OCI-LY7 (cell line): ENCODE results near the gene TULP1. TPM values are rescaled to one million over a fixed set of nuclear protein-coding genes. Genes with fewer than 3 reads are reported as not detected.

Experiments used
- BruUV-seq: library from RNA; stranded (reverse); fragments of 400-500 nt; replicated peaks from 2 replicates; lab custom pipeline; 2021; lab: Mats Ljungman, UMichigan
- CTCF ChIA-PET: fragments of 300-600 bp; sonication (Branson Sonifier 250); formaldehyde crosslinking; loops from one replicate; lab custom pipeline; 2022; ENCODE audit warnings: antibody characterized with exemption; ENCODE audit not compliant: unreplicated experiment; lab: Charles Lee
- POLR2A ChIA-PET: fragments of 300-600 bp; sonication (Branson Sonifier 250); formaldehyde crosslinking; loops from one replicate; lab custom pipeline; 2022; ENCODE audit warnings: antibody characterized with exemption; lab: Charles Lee
- DNase-seq: peaks from one replicate; pipeline ENCODE4 v3.0.0-alpha.2; 2015; ENCODE audit warnings: low spot score
- H2AFZ ChIP-seq: fragments of 200-600 bp; sonication (generic), shearing (Covaris generic); 2 replicates; pipeline ENCODE4 v1.6.1; 2014; ENCODE audit warnings: mild to moderate bottlenecking, antibody characterized with exemption, low read length, moderate library complexity
- H3K27ac ChIP-seq: fragments of 200-600 bp; sonication (generic); 2 replicates; pipeline ENCODE4 v1.5.1; 2014; ENCODE audit warnings: mixed run types, low read depth, mild to moderate bottlenecking, moderate library complexity, low read length, inconsistent platforms; ENCODE audit not compliant: poor library complexity, severe bottlenecking
- H3K36me3 ChIP-seq: fragments of 200-600 bp; sonication (generic); 2 replicates; pipeline ENCODE4 v1.6.1; 2014; ENCODE audit warnings: mild to moderate bottlenecking, antibody characterized with exemption, low read length, moderate library complexity, mixed read lengths; ENCODE audit not compliant: insufficient read depth
- H3K4me1 ChIP-seq: fragments of 200-600 bp; sonication (generic); 2 replicates; pipeline ENCODE4 v1.5.1; 2014; ENCODE audit warnings: mild to moderate bottlenecking, low read length; ENCODE audit not compliant: insufficient read depth, poor library complexity, severe bottlenecking
- H3K4me2 ChIP-seq: fragments of 200-600 bp; sonication (generic); 2 replicates; pipeline ENCODE4 v1.6.1; 2014; ENCODE audit warnings: mild to moderate bottlenecking, low read length
- H3K4me3 ChIP-seq: fragments of 200-600 bp; sonication (generic); 2 replicates; pipeline ENCODE4 v1.5.1; 2014; ENCODE audit warnings: mild to moderate bottlenecking, low read depth, low read length; ENCODE audit not compliant: poor library complexity, severe bottlenecking
- H3K79me2 ChIP-seq: fragments of 200-600 bp; sonication (generic); 2 replicates; pipeline ENCODE4 v1.6.1; 2016; ENCODE audit warnings: low read depth, mild to moderate bottlenecking, low read length, moderate library complexity, mixed read lengths; ENCODE audit not compliant: insufficient read depth
- H3K9me2 ChIP-seq: fragments of 200-600 bp; sonication (generic); 2 replicates; pipeline ENCODE4 v1.6.1; 2016; ENCODE audit warnings: mild to moderate bottlenecking, low read length, mixed read lengths; ENCODE audit not compliant: insufficient read depth
- H3K9me3 ChIP-seq: fragments of 200-600 bp; sonication (generic); 2 replicates; pipeline ENCODE4 v1.6.1; 2014; ENCODE audit warnings: mild to moderate bottlenecking, mixed run types, low read length, mixed read lengths
- H4K20me1 ChIP-seq: fragments of 200-600 bp; sonication (generic); 2 replicates; pipeline ENCODE4 v1.6.1; 2014; ENCODE audit warnings: mild to moderate bottlenecking, antibody characterized with exemption, low read length, moderate library complexity, mixed read lengths; ENCODE audit not compliant: insufficient read depth
- EZH2phosphoT487 ChIP-seq: fragments of 200-600 bp; sonication (generic); IDR thresholded peaks from 2 replicates; pipeline ENCODE4 v1.6.1; 2018; ENCODE audit warnings: low read depth, borderline replicate concordance, mild to moderate bottlenecking, mixed run types, antibody characterized with exemption, low read length, moderate library complexity, mixed read lengths
- intact Hi-C: fragments of 100-400 bp; cut with micrococcal nuclease; formaldehyde crosslinking; loops from one replicate; pipeline ENCODE4 v1.10.0; 2022; ENCODE audit not compliant: unreplicated experiment
- total RNA-seq, 2 experiments: library from RNA; depleted of rRNA in 1 of 2; stranded (reverse); fragments of >200 nt in 1 of 2; shearing (Covaris generic) in 1 of 2; gene quantifications; 2 replicates each; pipeline ENCODE4 v1.2.3, GENCODE V29; 2014 to 2022
- TF ChIP-seq, protein P1 (sequence below): fragments of 200-600 bp; sonication (generic); conservative IDR thresholded peaks from 2 replicates; pipeline ENCODE4 v1.5.1; 2014; ENCODE audit warnings: mild to moderate bottlenecking, antibody characterized with exemption, low read length, moderate library complexity, mixed read lengths

The TULP1 gene
- total RNA-seq, 2 experiments from 2014 or later = not detected

- TF ChIP-seq EZH2phosphoT487 = no peak
- TF ChIP-seq, protein P1, sequence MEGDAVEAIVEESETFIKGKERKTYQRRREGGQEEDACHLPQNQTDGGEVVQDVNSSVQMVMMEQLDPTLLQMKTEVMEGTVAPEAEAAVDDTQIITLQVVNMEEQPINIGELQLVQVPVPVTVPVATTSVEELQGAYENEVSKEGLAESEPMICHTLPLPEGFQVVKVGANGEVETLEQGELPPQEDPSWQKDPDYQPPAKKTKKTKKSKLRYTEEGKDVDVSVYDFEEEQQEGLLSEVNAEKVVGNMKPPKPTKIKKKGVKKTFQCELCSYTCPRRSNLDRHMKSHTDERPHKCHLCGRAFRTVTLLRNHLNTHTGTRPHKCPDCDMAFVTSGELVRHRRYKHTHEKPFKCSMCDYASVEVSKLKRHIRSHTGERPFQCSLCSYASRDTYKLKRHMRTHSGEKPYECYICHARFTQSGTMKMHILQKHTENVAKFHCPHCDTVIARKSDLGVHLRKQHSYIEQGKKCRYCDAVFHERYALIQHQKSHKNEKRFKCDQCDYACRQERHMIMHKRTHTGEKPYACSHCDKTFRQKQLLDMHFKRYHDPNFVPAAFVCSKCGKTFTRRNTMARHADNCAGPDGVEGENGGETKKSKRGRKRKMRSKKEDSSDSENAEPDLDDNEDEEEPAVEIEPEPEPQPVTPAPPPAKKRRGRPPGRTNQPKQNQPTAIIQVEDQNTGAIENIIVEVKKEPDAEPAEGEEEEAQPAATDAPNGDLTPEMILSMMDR = no peak
- no peak overlapping the region for H2AFZ ChIP-seq
- H4K20me1 ChIP-seq = no peaks in the 10 kb centered on the region
- intact Hi-C loops = no loop called here
- DNase-seq = no peak
- no peaks in the 10 kb centered on the region for H3K4me1 ChIP-seq
- CTCF ChIA-PET = no interaction called here
- H3K4me3 ChIP-seq = no peak overlapping the region
- H3K9me3 ChIP-seq = no peaks in the 10 kb centered on the region
- no peaks in the 10 kb centered on the region for H3K36me3 ChIP-seq
- H3K9me2 ChIP-seq = no peaks in the 10 kb centered on the region
- H3K4me2 ChIP-seq = no peak overlapping the region
- POLR2A ChIA-PET = no interaction called here
- no peak overlapping the region for H3K27ac ChIP-seq
- no TSS peak for BruUV-seq
- no peaks in the 10 kb centered on the region for H3K79me2 ChIP-seq
These were observed 27.3 kb downstream of the TULP1 start for GRCh38 chr6:35485402-35485877.

DNA sequence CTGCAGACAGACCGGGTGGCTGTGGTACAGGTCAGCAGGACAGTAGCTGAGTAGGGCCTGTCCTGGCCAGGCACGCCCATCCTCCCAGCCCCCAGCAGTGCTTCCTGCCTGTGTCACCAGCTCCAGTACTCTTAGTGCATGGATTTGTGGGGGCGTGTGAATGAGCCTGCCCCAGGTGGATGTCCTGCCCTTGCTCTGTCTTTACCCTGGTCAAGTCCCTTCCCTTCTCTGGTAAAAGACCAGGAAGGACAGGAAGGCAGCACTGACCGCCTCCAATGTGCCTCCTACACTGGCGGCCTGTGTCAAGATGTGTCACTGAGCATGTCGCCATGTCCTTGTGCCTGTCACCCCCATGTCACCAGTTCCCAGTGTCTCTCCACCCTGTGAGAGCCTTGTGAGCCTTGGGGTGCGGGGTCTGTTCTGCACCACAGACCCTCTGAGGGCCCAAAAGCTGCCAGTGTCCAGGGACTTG is 27.7 kb downstream of the TULP1 start:
- intact Hi-C loops = no loop called here
- Histone ChIP-seq H3K79me2 (no peaks in the 10 kb centered on the region), H2AFZ (no peak overlapping the region), H3K9me3 (no peaks in the 10 kb centered on the region), H3K27ac (no peak overlapping the region), H3K36me3 (no peaks in the 10 kb centered on the region), H3K4me3 (no peak overlapping the region), H4K20me1 (no peaks in the 10 kb centered on the region), H3K4me1 (no peaks in the 10 kb centered on the region), H3K9me2 (no peaks in the 10 kb centered on the region), H3K4me2 (no peak overlapping the region)
- no TSS peak for BruUV-seq
- POLR2A ChIA-PET = no interaction called here
- no peak for DNase-seq
- CTCF ChIA-PET = no interaction called here
- TF ChIP-seq, protein P1 = no peak
- no peak for TF ChIP-seq EZH2phosphoT487

DNA sequence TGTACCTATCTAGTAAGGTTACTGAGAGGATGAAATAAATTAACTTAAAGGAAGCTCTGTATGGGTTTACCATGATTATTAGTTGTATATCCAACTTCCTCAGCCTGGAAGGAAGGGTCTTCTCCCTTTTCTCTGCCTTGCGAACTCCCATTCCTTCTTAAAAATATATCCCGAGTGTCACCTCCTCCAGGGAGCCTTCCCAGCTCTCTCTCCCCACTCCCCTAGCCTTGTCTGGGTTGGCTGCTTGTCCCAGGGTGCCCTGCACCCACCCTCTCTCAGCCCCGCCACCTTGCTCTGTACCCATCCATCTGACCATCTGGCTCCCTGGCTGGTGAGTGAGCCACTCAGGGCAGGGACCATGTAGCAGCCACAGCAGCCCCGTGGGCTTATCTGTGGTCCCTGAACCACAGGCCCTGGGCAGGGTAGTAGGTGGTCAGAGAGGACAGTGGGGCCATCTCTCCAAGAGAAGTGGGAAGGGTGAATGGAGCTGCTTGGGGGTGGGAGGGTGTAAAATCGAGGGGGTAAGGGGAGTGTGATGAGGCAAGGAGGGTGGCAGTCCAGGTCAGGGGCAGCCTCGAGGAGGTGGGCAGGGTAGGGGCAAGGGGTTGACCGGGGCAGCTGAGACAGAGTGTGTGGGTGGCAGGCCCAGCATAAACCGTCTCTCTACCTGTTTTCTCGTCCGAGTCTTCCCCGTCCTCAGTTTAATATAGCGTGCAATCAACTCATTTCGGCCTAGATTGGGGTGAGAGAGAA is 28.6 kb downstream of the TULP1 start:
- H3K79me2 ChIP-seq = no peaks in the 10 kb centered on the region
- no peak overlapping the region for H3K4me2 ChIP-seq
- CTCF ChIA-PET = interaction anchor here (0.6 kb wide), 1 partner anchor 127 kb away, joined by 4 read pairs; no protein-coding TSS in a partner anchor
- no peaks in the 10 kb centered on the region for H3K9me2 ChIP-seq
- no peaks in the 10 kb centered on the region for H3K36me3 ChIP-seq
- BruUV-seq = no TSS peak
- intact Hi-C loops = no loop called here
- H3K9me3 ChIP-seq = no peaks in the 10 kb centered on the region
- no peak for DNase-seq
- H3K4me1 ChIP-seq = no peaks in the 10 kb centered on the region
- POLR2A ChIA-PET = interaction anchor here (0.7 kb wide), 1 partner anchor 33 kb away, joined by 4 read pairs; no protein-coding TSS in a partner anchor
- TF ChIP-seq, protein P1 = no peak
- TF ChIP-seq EZH2phosphoT487 = no peak
- H3K27ac ChIP-seq = no peak overlapping the region
- H3K4me3 ChIP-seq = no peak overlapping the region
- no peaks in the 10 kb centered on the region for H4K20me1 ChIP-seq
- no peak overlapping the region for H2AFZ ChIP-seq
